Panc1 (cell line): ENCODE data around the gene SEMA4A.

Experiments
- CTCF ChIP-seq: fragments of 450-650 bp; IDR thresholded peaks from 2 replicates; pipeline ENCODE4 v1.5.1; 2017; ENCODE audit warnings: mild to moderate bottlenecking
- POLR2AphosphoS5 ChIP-seq: IDR thresholded peaks from 2 replicates; pipeline ENCODE4 v1.6.1; 2012; ENCODE audit warnings: mild to moderate bottlenecking, low read depth, low read length, moderate library complexity
- REST ChIP-seq, 2 experiments: IDR thresholded peaks; 2 replicates each; pipeline ENCODE4 v1.6.1; 2011 to 2012; ENCODE audit warnings: low read depth in 2 of 2, control low read depth in 1 of 2, low read length in 1 of 2, mild to moderate bottlenecking in 1 of 2, moderate library complexity in 1 of 2; ENCODE audit not compliant: insufficient read depth in 1 of 2
- SIN3A ChIP-seq: IDR thresholded peaks from 2 replicates; pipeline ENCODE4 v1.6.1; 2012; ENCODE audit warnings: low read depth, mild to moderate bottlenecking, low read length, moderate library complexity, borderline replicate concordance; ENCODE audit not compliant: insufficient read depth
- TCF7L2 ChIP-seq: IDR thresholded peaks from 2 replicates; pipeline ENCODE4 v1.6.1; 2011; ENCODE audit warnings: mild to moderate bottlenecking, low read depth, low read length, inconsistent platforms

GRCh38 chr1:156164125-156164831 lies 10.9 kb downstream of the SEMA4A start:
- TF ChIP-seq CTCF = no peak
- TF ChIP-seq POLR2AphosphoS5 = no peak
- no peak for TF ChIP-seq TCF7L2
- no peak for TF ChIP-seq SIN3A
- no peak for TF ChIP-seq REST (IDR thresholded peaks at IDR 0.05; ENCODE audit: insufficient read depth in 1 of 2, low read depth in 2 of 2, low read length in 1 of 2)
